ENCODE measurements around the gene SPAST.

The SPAST gene

GRCh38 chr2:32061973-32062861 lies 1.1 kb upstream of the SPAST start:
- H3K27ac ChIP-seq (ENCODE audit: low read length): peak overlapping the region; percentile 77

GRCh38 chr2:32064021-32064601 lies 755 bp downstream of the SPAST start:
- H3K9me3 ChIP-seq (ENCODE audit: control insufficient read depth in 1 of 2, low read length in 2 of 2): no peaks in the 10 kb centered on the region
- H3K4me1 ChIP-seq (ENCODE audit: control insufficient read depth in 1 of 2, insufficient read depth in 2 of 2, low read length in 2 of 2): peaks cover 4 to 15% of the 10 kb centered on the region in 2 donors
- H3K27ac ChIP-seq (ENCODE audit: low read length): peak overlapping the region; percentile 60
- H3K27me3 ChIP-seq (ENCODE audit: low read depth, low read length): no peaks in the 10 kb centered on the region
- peak overlapping the region; percentile 86 to 88 for H3K4me3 ChIP-seq (ENCODE audit: low read depth in 1 of 2, low read length in 2 of 2)
- H3K36me3 ChIP-seq (ENCODE audit: control insufficient read depth in 1 of 2, insufficient read depth in 2 of 2, low read length in 2 of 2): no peaks in the 10 kb centered on the region

More at GRCh38 chr2:32061973-32062861, 1.1 kb upstream of the SPAST start:
- no peaks in the 10 kb centered on the region for H3K9me3 ChIP-seq (ENCODE audit: control insufficient read depth in 1 of 2, low read length in 2 of 2)
- peak overlapping the region; percentile 86 to 88 for H3K4me3 ChIP-seq (ENCODE audit: low read depth in 1 of 2, low read length in 2 of 2)
- no peaks in the 10 kb centered on the region for H3K36me3 ChIP-seq (ENCODE audit: control insufficient read depth in 1 of 2, insufficient read depth in 2 of 2, low read length in 2 of 2)
- H3K4me1 ChIP-seq (ENCODE audit: control insufficient read depth in 1 of 2, insufficient read depth in 2 of 2, low read length in 2 of 2): peaks cover 4 to 15% of the 10 kb centered on the region in 2 donors
- H3K27me3 ChIP-seq (ENCODE audit: low read depth, low read length): no peaks in the 10 kb centered on the region

GRCh38 chr2:32064713-32065112 lies 1.4 kb downstream of the SPAST start:
- Histone ChIP-seq H3K36me3 (ENCODE audit: control insufficient read depth in 1 of 2, insufficient read depth in 2 of 2, low read length in 2 of 2) (no peaks in the 10 kb centered on the region), H3K4me3 (ENCODE audit: low read depth in 1 of 2, low read length in 2 of 2) (peak overlapping the region; percentile 86 to 88), H3K4me1 (ENCODE audit: control insufficient read depth in 1 of 2, insufficient read depth in 2 of 2, low read length in 2 of 2) (peaks cover 4 to 15% of the 10 kb centered on the region in 2 donors), H3K27ac (ENCODE audit: low read length) (no peak overlapping the region), H3K27me3 (ENCODE audit: low read depth, low read length) (no peaks in the 10 kb centered on the region), H3K9me3 (ENCODE audit: control insufficient read depth in 1 of 2, low read length in 2 of 2) (no peaks in the 10 kb centered on the region)

- no peaks in the 10 kb centered on the region for H3K9me3 ChIP-seq (ENCODE audit: control insufficient read depth in 1 of 2, low read length in 2 of 2)
- no peak overlapping the region for H3K4me3 ChIP-seq (ENCODE audit: low read depth in 1 of 2, low read length in 2 of 2)
- no peak overlapping the region for H3K27ac ChIP-seq (ENCODE audit: low read length)
- H3K4me1 ChIP-seq (ENCODE audit: control insufficient read depth in 1 of 2, insufficient read depth in 2 of 2, low read length in 2 of 2): peaks cover 4 to 15% of the 10 kb centered on the region in 2 donors
- no peaks in the 10 kb centered on the region for H3K27me3 ChIP-seq (ENCODE audit: low read depth, low read length)
- H3K36me3 ChIP-seq (ENCODE audit: control insufficient read depth in 1 of 2, insufficient read depth in 2 of 2, low read length in 2 of 2): no peaks in the 10 kb centered on the region
Observed at GRCh38 chr2:32067549-32067948, 4.2 kb downstream of the SPAST start.

- H3K27ac ChIP-seq (ENCODE audit: low read length): no peak overlapping the region
- no peaks in the 10 kb centered on the region for H3K9me3 ChIP-seq (ENCODE audit: control insufficient read depth in 1 of 2, low read length in 2 of 2)
- H3K36me3 ChIP-seq (ENCODE audit: control insufficient read depth in 1 of 2, insufficient read depth in 2 of 2, low read length in 2 of 2): no peaks in the 10 kb centered on the region
- no peaks in the 10 kb centered on the region for H3K27me3 ChIP-seq (ENCODE audit: low read depth, low read length)
- no peaks in the 10 kb centered on the region for H3K4me1 ChIP-seq (ENCODE audit: control insufficient read depth in 1 of 2, insufficient read depth in 2 of 2, low read length in 2 of 2)
- H3K4me3 ChIP-seq (ENCODE audit: low read depth in 1 of 2, low read length in 2 of 2): no peak overlapping the region
Observed at GRCh38 chr2:32074134-32074506, 10.8 kb downstream of the SPAST start.

- Histone ChIP-seq H3K27me3 (ENCODE audit: low read depth, low read length) (no peaks in the 10 kb centered on the region), H3K4me1 (ENCODE audit: control insufficient read depth in 1 of 2, insufficient read depth in 2 of 2, low read length in 2 of 2) (no peaks in the 10 kb centered on the region), H3K27ac (ENCODE audit: low read length) (no peak overlapping the region), H3K4me3 (ENCODE audit: low read depth in 1 of 2, low read length in 2 of 2) (no peak overlapping the region), H3K36me3 (ENCODE audit: control insufficient read depth in 1 of 2, insufficient read depth in 2 of 2, low read length in 2 of 2) (peaks cover 0 to 4% of the 10 kb centered on the region in 2 donors), H3K9me3 (ENCODE audit: control insufficient read depth in 1 of 2, low read length in 2 of 2) (no peaks in the 10 kb centered on the region)
Observed at GRCh38 chr2:32095671-32096070, 32.3 kb downstream of the SPAST start.

GRCh38 chr2:32108111-32108510 lies 44.8 kb downstream of the SPAST start:
- Histone ChIP-seq H3K27ac (ENCODE audit: low read length) (no peak overlapping the region), H3K27me3 (ENCODE audit: low read depth, low read length) (no peaks in the 10 kb centered on the region), H3K4me3 (ENCODE audit: low read depth in 1 of 2, low read length in 2 of 2) (no peak overlapping the region), H3K4me1 (ENCODE audit: control insufficient read depth in 1 of 2, insufficient read depth in 2 of 2, low read length in 2 of 2) (no peaks in the 10 kb centered on the region), H3K36me3 (ENCODE audit: control insufficient read depth in 1 of 2, insufficient read depth in 2 of 2, low read length in 2 of 2) (peaks cover 7 to 25% of the 10 kb centered on the region in 2 donors), H3K9me3 (ENCODE audit: control insufficient read depth in 1 of 2, low read length in 2 of 2) (peaks cover 0 to 11% of the 10 kb centered on the region in 2 donors)

GRCh38 chr2:32118055-32118454 lies 54.7 kb downstream of the SPAST start:
- Histone ChIP-seq H3K4me3 (ENCODE audit: low read depth in 1 of 2, low read length in 2 of 2) (no peak overlapping the region), H3K36me3 (ENCODE audit: control insufficient read depth in 1 of 2, insufficient read depth in 2 of 2, low read length in 2 of 2) (peaks cover 0 to 26% of the 10 kb centered on the region in 2 donors), H3K9me3 (ENCODE audit: control insufficient read depth in 1 of 2, low read length in 2 of 2) (no peaks in the 10 kb centered on the region), H3K4me1 (ENCODE audit: control insufficient read depth in 1 of 2, insufficient read depth in 2 of 2, low read length in 2 of 2) (no peaks in the 10 kb centered on the region), H3K27me3 (ENCODE audit: low read depth, low read length) (no peaks in the 10 kb centered on the region), H3K27ac (ENCODE audit: low read length) (no peak overlapping the region)

GRCh38 chr2:32119161-32119560 lies 55.8 kb downstream of the SPAST start:
- peaks cover 7 to 29% of the 10 kb centered on the region in 2 donors for H3K36me3 ChIP-seq (ENCODE audit: control insufficient read depth in 1 of 2, insufficient read depth in 2 of 2, low read length in 2 of 2)
- no peaks in the 10 kb centered on the region for H3K4me1 ChIP-seq (ENCODE audit: control insufficient read depth in 1 of 2, insufficient read depth in 2 of 2, low read length in 2 of 2)
- no peaks in the 10 kb centered on the region for H3K27me3 ChIP-seq (ENCODE audit: low read depth, low read length)
- no peaks in the 10 kb centered on the region for H3K9me3 ChIP-seq (ENCODE audit: control insufficient read depth in 1 of 2, low read length in 2 of 2)
- H3K27ac ChIP-seq (ENCODE audit: low read length): no peak overlapping the region
- H3K4me3 ChIP-seq (ENCODE audit: low read depth in 1 of 2, low read length in 2 of 2): no peak overlapping the region

GRCh38 chr2:32124660-32125059 lies 61.3 kb downstream of the SPAST start:
- Histone ChIP-seq H3K4me3 (ENCODE audit: low read depth in 1 of 2, low read length in 2 of 2) (no peak overlapping the region), H3K27ac (ENCODE audit: low read length) (no peak overlapping the region), H3K4me1 (ENCODE audit: control insufficient read depth in 1 of 2, insufficient read depth in 2 of 2, low read length in 2 of 2) (no peaks in the 10 kb centered on the region), H3K36me3 (ENCODE audit: control insufficient read depth in 1 of 2, insufficient read depth in 2 of 2, low read length in 2 of 2) (peaks cover 19 to 31% of the 10 kb centered on the region in 2 donors), H3K9me3 (ENCODE audit: control insufficient read depth in 1 of 2, low read length in 2 of 2) (no peaks in the 10 kb centered on the region), H3K27me3 (ENCODE audit: low read depth, low read length) (no peaks in the 10 kb centered on the region)

GRCh38 chr2:32128636-32129035 lies 65.3 kb downstream of the SPAST start:
- no peak overlapping the region for H3K4me3 ChIP-seq (ENCODE audit: low read depth in 1 of 2, low read length in 2 of 2)
- H3K4me1 ChIP-seq (ENCODE audit: control insufficient read depth in 1 of 2, insufficient read depth in 2 of 2, low read length in 2 of 2): no peaks in the 10 kb centered on the region
- H3K27ac ChIP-seq (ENCODE audit: low read length): no peak overlapping the region
- peaks cover 15 to 33% of the 10 kb centered on the region in 2 donors for H3K36me3 ChIP-seq (ENCODE audit: control insufficient read depth in 1 of 2, insufficient read depth in 2 of 2, low read length in 2 of 2)
- H3K9me3 ChIP-seq (ENCODE audit: control insufficient read depth in 1 of 2, low read length in 2 of 2): no peaks in the 10 kb centered on the region
- no peaks in the 10 kb centered on the region for H3K27me3 ChIP-seq (ENCODE audit: low read depth, low read length)

All from muscle layer of duodenum (tissue), 2 donors.